Embryonic facial prominence (tissue), 1 donor: ENCODE measurements around the gene LUZP2.
"Not testable (repeated sequence)": the region's sequence is repeated elsewhere in the genome, so short reads cannot be mapped to it uniquely, and the experiment has no call there.

Source experiments
- DNase-seq: peaks from one replicate; pipeline ENCODE4 v3.0.0-alpha.2; 2016; ENCODE audit errors: extremely low spot score

The LUZP2 gene

DNA sequence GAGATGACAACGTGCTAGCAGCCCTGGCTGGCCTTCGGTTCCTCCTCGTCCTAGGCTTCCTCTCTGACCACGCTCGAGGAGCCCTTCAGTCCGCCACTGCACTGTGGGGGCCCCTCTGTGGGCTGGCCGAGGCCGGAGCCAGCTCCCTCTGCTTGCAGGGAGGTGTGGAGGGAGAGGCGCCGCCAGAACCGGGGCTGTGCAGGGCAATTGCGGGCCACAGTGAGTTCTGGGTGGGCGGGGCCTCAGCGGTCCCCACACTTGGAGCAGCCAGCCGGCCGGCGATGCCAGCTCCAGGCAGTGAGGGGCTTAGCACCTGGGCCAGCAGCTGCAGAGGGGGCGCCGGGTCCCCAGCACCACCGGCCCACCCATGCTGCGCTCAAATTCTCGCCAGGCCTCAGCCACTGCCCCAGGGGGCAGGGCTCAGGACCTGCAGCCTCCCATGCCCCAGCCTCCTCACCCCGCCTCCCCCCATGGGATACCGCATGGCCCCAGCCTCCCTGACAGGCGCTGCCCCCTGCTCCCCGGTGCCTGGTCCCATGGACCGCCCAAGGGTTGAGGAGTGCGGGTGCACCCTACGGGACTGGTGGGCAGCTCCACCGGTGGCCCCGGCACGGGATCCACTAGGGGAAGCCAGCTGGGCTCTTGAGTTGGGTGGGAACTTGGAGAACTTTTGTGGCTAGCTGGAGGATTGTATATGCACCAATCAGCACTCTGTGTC lies 399.4 kb downstream of the LUZP2 start:
- DNase-seq = no peak

DNA sequence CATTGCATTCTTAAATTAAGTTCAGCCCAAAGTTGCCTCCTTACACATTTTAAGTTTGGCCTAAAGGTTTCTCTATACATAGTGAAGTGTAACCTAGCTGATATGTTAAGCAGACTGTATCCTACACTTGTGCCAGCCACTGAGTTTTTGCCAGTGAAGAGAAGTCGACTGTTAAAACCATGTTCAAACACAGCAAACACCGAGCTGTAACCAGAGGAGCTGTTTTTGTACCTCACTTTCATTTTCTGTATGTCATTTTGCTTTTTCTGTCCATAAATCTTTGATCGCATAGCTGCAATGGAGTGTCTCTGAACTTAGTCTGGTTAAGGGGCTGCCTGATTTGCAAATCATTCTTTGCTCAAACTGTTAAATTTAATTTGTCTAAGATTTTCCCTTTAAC lies 403.7 kb downstream of the LUZP2 start:
- no peak for DNase-seq

DNA sequence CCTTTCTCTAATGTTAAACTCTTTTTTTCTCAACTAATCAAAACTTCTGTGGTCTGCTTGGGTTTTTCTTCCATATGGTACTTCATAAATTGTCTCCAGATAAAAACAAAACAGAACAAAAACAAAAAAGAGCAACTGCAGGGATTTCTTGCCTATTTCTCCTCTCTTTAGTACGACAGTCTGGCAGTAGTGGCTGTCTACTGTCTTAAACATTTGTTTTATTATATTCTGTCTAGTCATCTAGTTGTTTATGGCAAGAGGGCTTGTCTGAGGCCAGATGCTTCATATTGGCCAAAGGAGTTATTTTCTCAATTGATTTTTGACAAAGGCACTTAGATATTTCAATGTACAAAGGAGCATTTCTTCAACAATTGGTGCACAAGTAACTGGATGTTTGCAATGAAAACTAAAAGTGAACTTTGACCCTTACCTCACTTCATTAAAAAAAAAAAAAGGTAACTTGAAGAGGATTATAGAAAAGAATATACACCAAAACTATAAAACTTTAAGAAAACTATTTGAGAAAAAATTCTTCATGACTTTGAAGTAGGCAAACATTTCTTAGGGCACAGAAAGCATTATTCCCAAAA lies 404.2 kb downstream of the LUZP2 start:
- DNase-seq = no peak

DNA sequence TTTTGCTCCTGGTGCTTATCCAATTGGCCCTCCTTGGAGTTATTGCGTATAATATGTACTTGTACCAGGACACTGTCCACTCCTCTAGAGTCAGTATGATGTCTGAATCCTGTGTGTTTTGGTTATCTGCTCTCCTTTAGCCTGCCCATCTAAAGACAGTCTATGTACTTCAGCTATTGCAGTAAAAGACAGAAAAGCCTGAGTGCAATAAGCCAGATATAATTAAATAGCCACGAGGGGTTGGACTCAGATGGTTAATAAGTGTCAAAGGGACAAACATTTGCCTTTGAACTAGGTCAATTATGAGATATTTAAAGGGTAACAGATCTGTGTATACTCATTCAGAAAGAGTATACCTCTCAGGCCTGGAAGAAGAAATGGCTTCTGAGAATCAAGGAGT lies 406.7 kb downstream of the LUZP2 start:
- DNase-seq = no peak

GRCh38 chr11:24925091-24925490 lies 428.2 kb downstream of the LUZP2 start:
- no peak for DNase-seq

GRCh38 chr11:24932110-24933000 lies 435.5 kb downstream of the LUZP2 start:
- DNase-seq = no peak

- DNase-seq = no peak
These were observed 438.0 kb downstream of the LUZP2 start for GRCh38 chr11:24934733-24935439.

DNA sequence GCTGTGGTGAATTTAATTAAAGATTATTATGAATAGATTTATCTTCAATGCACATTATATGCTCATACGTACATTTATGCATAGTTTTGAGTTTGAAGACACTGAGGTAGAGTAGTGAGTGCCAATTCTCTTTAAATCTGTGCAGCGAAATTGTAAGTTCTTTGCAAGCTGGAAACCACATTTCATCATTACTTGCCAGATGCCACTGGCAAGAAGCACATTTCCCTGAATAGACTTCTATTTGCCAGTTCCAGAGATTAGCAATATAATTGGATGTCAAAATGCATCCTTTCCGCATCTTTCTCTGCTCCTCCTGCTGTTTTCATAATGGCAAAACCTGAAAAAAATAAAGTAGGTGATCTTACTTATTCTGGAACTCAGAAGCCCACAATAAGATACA lies 448.0 kb downstream of the LUZP2 start:
- DNase-seq = no peak

DNA sequence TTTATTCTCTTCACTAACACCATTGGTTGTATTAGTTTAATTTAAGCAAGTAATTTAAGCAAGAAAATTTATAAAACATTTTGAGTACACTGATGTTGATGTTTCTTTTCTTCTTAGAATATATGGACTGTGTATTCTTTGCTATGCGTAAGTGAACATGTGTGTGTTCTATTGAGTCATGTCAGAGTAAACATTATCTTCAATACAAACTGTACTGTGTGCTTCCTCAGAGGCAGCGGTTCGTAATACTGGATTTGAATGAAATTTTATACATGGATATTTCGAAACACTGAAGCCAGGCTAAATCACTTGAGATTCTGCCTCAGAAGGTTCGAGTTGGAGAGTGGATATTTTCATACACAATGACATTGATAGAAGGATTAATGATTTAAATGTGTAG lies 452.6 kb downstream of the LUZP2 start:
- no peak for DNase-seq

GRCh38 chr11:24963852-24964251 lies 467.0 kb downstream of the LUZP2 start:
- DNase-seq = no peak

- DNase-seq = no peak
These were observed 468.9 kb downstream of the LUZP2 start for GRCh38 chr11:24965748-24966147.

GRCh38 chr11:24993903-24994302 lies 497.1 kb downstream of the LUZP2 start:
- DNase-seq = not testable (repeated sequence)

DNA sequence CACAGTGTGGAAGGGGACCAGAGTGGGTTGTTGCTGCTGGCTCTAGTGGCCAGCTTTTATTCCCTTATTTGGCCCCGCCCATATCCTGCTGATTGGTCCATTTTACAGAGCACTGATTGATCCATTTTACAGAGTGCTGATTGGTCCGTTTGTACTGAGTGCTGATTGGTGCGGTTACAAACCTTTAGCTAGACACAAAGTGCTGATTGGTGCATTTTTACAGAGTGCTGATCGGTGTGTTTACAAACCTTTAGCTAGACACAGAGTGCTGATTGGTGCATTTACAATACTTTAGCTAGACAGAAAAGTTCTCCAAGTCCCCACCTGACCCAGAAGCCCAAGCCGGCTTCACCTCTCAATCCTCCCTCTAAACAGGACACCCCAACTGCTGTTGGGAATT lies 503.1 kb downstream of the LUZP2 start:
- not testable (repeated sequence) for DNase-seq

DNA sequence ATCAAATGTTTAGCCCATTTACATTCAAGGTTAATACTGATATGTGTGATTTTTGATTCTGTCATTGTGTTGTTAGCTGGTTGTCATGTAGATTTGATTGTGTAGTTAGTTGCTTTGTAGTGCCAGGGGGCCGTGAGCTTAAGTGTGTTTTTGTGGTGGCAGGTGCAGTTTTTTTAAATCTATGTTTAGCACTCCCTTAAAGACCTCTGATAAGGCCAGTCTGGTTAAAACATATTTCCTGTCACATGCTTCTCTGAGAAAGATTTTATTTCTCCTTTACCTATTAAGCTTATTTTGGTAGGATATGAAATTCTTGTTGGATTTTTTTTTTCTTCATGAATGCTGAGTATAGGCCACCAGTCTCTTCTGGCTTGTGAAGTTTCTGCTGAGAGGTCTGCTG lies 540.6 kb downstream of the LUZP2 start:
- DNase-seq = no peak

DNA sequence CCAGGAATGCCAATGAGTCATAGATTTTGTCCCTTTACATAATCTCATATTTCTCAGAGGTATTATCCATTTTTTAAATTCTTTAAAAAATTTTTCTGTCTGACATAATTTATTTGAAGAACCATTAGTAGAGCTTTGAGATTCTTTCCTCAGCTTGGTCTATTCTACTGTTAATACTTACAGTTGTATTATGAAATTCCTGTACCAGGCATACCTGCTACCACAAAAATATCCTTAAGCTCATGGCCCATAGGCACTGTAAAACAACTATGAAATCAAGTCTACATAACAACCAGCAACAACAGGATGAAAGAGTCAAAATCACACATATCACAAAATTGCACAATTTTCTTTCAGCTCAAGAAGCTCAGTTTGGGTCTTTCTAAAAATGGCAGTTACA lies 541.3 kb downstream of the LUZP2 start:
- DNase-seq = no peak

- DNase-seq = no peak
These were observed 542.3 kb downstream of the LUZP2 start for GRCh38 chr11:25039165-25039564.

DNA sequence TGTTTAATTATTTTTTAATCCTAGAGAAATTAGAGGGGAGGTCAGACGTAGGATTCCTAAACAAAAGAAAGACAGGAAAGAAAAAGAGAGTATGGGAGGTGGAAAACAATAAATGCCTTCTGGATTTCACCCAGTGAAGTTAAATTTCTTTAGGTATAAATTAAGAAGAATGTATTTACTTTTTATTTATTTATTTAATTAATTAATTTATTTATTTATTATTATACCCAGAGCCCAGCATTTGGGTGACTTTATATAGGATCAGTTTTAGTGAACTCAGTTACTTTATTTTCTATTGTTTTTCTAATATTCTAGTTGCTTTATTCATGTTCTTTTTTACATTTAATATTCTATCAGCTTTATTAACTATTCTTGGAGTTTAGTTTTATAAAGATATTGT lies 551.8 kb downstream of the LUZP2 start:
- DNase-seq = no peak

DNA sequence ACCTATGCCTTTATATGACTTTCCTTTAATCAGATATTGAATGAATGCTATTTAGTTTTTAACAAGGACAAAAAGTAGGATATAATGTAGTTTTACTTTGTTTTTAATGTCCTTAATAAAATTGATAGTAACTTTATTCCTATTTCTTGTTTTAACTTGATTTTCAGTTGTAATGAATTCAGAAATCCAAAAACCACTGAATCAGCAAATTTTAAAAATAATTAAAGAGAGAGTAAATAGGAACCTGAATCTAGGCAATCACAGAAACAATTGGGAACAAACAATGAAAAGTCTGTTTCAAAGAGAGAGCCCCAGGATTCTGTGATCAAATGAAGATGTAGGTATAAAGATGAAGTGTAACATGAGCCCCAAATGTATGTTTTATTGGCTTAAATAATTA lies 556.0 kb downstream of the LUZP2 start:
- no peak for DNase-seq

- DNase-seq = no peak
These were observed 561.0 kb downstream of the LUZP2 start for GRCh38 chr11:25057861-25058260.

GRCh38 chr11:25065746-25066145 lies 568.9 kb downstream of the LUZP2 start:
- no peak for DNase-seq

DNA sequence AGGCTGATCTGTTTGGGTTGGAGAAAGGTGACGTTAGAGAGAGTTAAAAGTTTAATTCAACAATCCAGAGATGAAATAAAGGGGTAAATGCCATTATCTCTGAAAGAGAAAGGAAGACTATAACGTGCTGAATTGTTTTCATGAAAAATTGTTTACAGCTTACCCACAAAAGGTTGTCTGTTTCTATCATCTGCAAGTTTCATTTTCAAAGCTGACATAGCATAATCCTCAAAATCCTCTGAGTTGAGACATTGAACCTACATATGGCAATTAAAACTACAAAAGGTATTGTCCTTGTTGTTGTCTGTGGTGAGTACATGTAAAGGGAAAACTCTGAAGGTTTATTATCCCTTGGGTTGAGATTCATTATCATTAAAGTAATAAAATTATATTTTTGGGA lies 569.9 kb downstream of the LUZP2 start:
- no peak for DNase-seq

GRCh38 chr11:25068451-25068850 lies 571.6 kb downstream of the LUZP2 start:
- peak; percentile 11 for DNase-seq
